ENCODE data around the gene DMKN. TPM values are rescaled to one million over a fixed set of nuclear protein-coding genes. Genes with fewer than 3 reads are reported as not detected.

The DMKN gene
- total RNA-seq, 1 donor from 2014 or later, result 200 TPM

- TF ChIP-seq CTCF (conservative IDR thresholded peaks at IDR 0.05; ENCODE audit: low read depth, low read length), result no peak
- no peak for DNase-seq (ENCODE audit: low read depth)
- no peak overlapping the region for H3K4me3 ChIP-seq (ENCODE audit: low read depth, low read length)
These were observed 7.8 kb upstream of the DMKN start for GRCh38 chr19:35521124-35521743.

GRCh38 chr19:35519291-35519690 is 5.8 kb upstream of the DMKN start:
- no peak overlapping the region for H3K4me3 ChIP-seq (ENCODE audit: low read depth, low read length)
- no peak for TF ChIP-seq CTCF (conservative IDR thresholded peaks at IDR 0.05; ENCODE audit: low read depth, low read length)
- DNase-seq (ENCODE audit: low read depth), result no peak

GRCh38 chr19:35518313-35518712 is 4.9 kb upstream of the DMKN start:
- TF ChIP-seq CTCF (conservative IDR thresholded peaks at IDR 0.05; ENCODE audit: low read depth, low read length), result no peak
- peak; percentile 44 for DNase-seq (ENCODE audit: low read depth)

GRCh38 chr19:35517342-35517741 is 3.9 kb upstream of the DMKN start:
- no peak for DNase-seq (ENCODE audit: low read depth)
- no peak for TF ChIP-seq CTCF (conservative IDR thresholded peaks at IDR 0.05; ENCODE audit: low read depth, low read length)
- no peak overlapping the region for H3K4me3 ChIP-seq (ENCODE audit: low read depth, low read length)

More at GRCh38 chr19:35518313-35518712, 4.9 kb upstream of the DMKN start:
- H3K4me3 ChIP-seq (ENCODE audit: low read depth, low read length), result no peak overlapping the region

GRCh38 chr19:35516310-35516709 is 2.9 kb upstream of the DMKN start:
- no peak for DNase-seq (ENCODE audit: low read depth)

GRCh38 chr19:35514282-35514809 is 897 bp upstream of the DMKN start:
- TF ChIP-seq CTCF (conservative IDR thresholded peaks at IDR 0.05; ENCODE audit: low read depth, low read length), result no peak
- H3K4me3 ChIP-seq (ENCODE audit: low read depth, low read length), result no peak overlapping the region
- no peak for DNase-seq (ENCODE audit: low read depth)

More at GRCh38 chr19:35516310-35516709, 2.9 kb upstream of the DMKN start:
- TF ChIP-seq CTCF (conservative IDR thresholded peaks at IDR 0.05; ENCODE audit: low read depth, low read length), result no peak
- no peak overlapping the region for H3K4me3 ChIP-seq (ENCODE audit: low read depth, low read length)

All from epithelial cell of proximal tubule (primary cell).